IPS-15b (cell line): ENCODE results near the gene NKX6-2.
A peak's percentile ranks its signal among the peaks of the same experiment; 100 is the strongest.

Source experiments
- H3K27me3 ChIP-seq: one replicate; pipeline ENCODE4 v1.6.1; 2013; ENCODE audit warnings: low read length; ENCODE audit not compliant: control insufficient read depth, insufficient read depth
- H3K36me3 ChIP-seq: one replicate; pipeline ENCODE4 v1.6.1; 2013; ENCODE audit warnings: low read length; ENCODE audit not compliant: control insufficient read depth, insufficient read depth
- H3K4me1 ChIP-seq: one replicate; pipeline ENCODE4 v1.6.1; 2013; ENCODE audit warnings: mild to moderate bottlenecking, low read length; ENCODE audit not compliant: control insufficient read depth, insufficient read depth
- H3K4me3 ChIP-seq: one replicate; pipeline ENCODE4 v1.5.1; 2013; ENCODE audit warnings: low read depth, low read length
- H3K9ac ChIP-seq: one replicate; pipeline ENCODE4 v1.6.1; 2013; ENCODE audit warnings: low read depth, mild to moderate bottlenecking, low read length
- H3K9me3 ChIP-seq: one replicate; pipeline ENCODE4 v1.6.1; 2013; ENCODE audit warnings: mild to moderate bottlenecking, low read length; ENCODE audit not compliant: control insufficient read depth, insufficient read depth

NKX6-2 gene

GRCh38 chr10:132785723-132786475 lies at the start of gene NKX6-2:
TSS of gene NKX6-2 (minus strand) at chr10:132786147. CDS start at chr10:132785948, 199 bp downstream.
- H3K9me3 ChIP-seq = no peaks in the 10 kb centered on the region
- peaks cover 4% of the 10 kb centered on the region for H3K4me1 ChIP-seq
- H3K27me3 ChIP-seq = peaks cover 53% of the 10 kb centered on the region
- peak within 1 kb of the TSS; percentile 8 for H3K4me3 ChIP-seq
- H3K9ac ChIP-seq = no peak within 1 kb of the TSS
- H3K36me3 ChIP-seq = no peaks in the 10 kb centered on the region

DNA sequence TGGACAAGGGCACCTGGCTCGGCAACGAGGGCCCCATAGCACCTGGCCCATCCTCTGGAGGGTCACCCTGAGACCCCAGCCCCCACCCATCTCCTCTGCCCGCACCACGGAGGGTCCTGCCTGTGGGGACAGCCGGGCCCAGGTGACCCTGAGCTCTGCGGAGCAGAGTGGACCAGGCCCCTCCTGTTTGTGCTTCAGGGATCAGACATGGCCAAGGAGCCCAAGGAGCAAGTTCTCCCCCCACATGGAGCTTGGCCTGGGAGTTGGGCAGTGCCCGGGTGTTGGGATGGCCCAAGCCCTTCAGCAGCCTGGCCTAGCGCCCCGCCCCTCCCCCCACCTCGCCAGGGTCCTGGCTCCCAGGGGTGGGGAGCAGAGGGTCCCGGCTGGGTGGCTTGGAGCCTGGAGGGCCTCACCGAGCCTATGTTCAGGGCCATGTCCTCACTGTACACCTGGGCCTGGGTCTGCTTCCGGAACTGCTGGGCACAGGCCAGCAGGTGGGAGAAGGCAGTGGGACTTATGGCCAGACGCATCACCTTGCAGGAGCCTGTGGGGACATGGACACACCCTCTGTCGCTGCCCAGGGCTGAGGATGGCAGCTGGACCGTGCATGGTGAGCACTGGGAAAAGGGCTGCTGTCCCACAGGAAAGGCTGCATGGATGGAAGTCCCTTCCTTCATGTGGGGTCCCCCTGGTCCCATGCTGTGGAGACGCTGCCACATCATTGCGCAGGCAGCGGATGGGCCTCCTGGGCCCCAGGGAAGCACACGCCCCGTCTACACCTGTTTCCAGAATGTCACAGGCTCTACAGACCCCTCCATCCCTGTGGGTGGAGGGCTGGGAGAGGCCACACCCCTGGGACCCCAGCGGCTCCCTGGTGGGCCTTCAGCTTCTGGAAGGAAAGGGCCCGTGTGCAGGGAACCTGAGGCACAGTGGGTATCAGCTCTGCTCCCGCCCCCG lies 49.2 kb upstream of the NKX6-2 start:
- no peak overlapping the region for H3K4me3 ChIP-seq
- no peaks in the 10 kb centered on the region for H3K9me3 ChIP-seq
- no peaks in the 10 kb centered on the region for H3K27me3 ChIP-seq
- no peaks in the 10 kb centered on the region for H3K4me1 ChIP-seq
- no peak overlapping the region for H3K9ac ChIP-seq
- H3K36me3 ChIP-seq = no peaks in the 10 kb centered on the region

GRCh38 chr10:132834311-132834761 lies 48.4 kb upstream of the NKX6-2 start:
- H3K27me3 ChIP-seq = no peaks in the 10 kb centered on the region
- no peak overlapping the region for H3K9ac ChIP-seq
- no peak overlapping the region for H3K4me3 ChIP-seq
- no peaks in the 10 kb centered on the region for H3K4me1 ChIP-seq
- no peaks in the 10 kb centered on the region for H3K36me3 ChIP-seq
- H3K9me3 ChIP-seq = no peaks in the 10 kb centered on the region

DNA sequence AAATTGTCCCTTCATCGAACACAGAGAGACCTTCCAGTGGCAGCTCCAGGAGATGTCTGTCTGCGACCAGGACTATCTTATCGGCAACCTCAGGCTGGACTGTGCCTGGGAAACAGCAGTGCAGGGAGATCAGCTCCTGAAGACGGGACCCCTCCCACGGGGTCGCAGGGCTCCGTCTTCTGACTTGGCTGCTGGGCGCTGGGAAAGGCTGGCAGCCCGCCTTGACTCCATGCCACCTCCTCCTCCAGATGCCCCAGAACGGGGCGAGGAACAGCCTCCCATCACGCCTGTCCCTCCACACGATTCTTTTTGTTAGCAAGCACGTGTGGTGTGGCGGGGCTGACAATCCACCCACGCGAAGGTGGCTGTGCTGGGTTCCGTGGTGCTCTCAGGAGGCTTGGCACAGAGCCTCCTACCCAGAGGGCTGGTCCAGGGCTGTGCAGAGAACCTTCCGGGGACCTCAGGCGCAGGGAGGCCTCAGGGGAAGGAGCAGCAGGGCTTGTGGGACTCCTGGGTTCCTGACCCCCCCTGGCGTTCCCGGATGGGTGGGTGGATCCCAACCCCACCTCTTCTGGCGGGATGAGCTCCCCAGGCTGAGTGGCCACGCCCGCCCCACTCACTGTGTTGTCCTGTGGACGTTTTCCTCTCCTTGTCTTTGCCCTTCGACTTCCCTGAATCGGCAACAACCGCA lies 47.6 kb upstream of the NKX6-2 start:
- H3K4me1 ChIP-seq = no peaks in the 10 kb centered on the region
- H3K9ac ChIP-seq = no peak overlapping the region
- H3K27me3 ChIP-seq = no peaks in the 10 kb centered on the region
- no peak overlapping the region for H3K4me3 ChIP-seq
- no peaks in the 10 kb centered on the region for H3K36me3 ChIP-seq
- no peaks in the 10 kb centered on the region for H3K9me3 ChIP-seq

DNA sequence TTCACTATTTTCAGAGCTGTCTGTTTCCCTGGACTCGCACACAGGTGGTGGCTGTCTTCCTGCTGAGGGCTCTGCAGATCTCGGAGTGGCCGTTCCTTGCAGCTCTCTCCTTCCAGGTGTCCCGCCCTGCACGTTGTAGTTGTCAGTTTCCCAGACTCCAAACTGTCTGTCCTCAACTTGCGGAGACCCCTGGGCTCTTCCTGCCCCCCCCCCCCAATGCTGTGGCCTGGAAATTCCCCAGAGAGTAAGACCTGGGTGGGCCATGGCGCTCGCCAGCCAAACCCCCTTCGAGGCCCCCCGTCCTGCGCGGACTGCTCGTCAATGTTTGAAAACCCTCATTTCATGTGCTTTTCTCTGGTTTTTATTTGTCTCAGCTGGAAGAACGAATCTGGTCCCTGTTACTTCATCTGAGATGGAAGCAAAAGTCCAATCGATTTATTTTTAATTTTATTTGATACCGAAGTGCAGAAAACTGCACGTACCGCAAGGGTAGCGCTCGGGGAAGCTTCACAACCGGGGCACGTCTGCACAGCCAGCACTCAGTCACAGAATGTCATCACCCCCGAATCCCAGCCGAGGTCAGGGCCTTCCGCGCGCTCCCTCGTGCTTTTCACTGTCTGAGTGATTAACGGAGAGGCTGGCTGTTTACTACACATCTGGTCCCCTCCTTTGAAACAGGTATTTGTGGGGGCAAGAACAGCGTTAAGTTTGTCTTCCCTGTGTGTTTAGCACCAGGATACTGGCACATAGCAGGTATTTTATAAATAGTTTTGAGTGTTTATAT lies 46.4 kb upstream of the NKX6-2 start:
- H3K4me1 ChIP-seq = no peaks in the 10 kb centered on the region
- H3K9ac ChIP-seq = no peak overlapping the region
- H3K36me3 ChIP-seq = no peaks in the 10 kb centered on the region
- no peaks in the 10 kb centered on the region for H3K27me3 ChIP-seq
- H3K9me3 ChIP-seq = no peaks in the 10 kb centered on the region
- H3K4me3 ChIP-seq = no peak overlapping the region

GRCh38 chr10:132829403-132829802 lies 43.5 kb upstream of the NKX6-2 start:
- Histone ChIP-seq H3K9me3 (no peaks in the 10 kb centered on the region), H3K9ac (no peak overlapping the region), H3K36me3 (no peaks in the 10 kb centered on the region), H3K4me3 (no peak overlapping the region), H3K27me3 (no peaks in the 10 kb centered on the region), H3K4me1 (no peaks in the 10 kb centered on the region)

- no peaks in the 10 kb centered on the region for H3K36me3 ChIP-seq
- no peak overlapping the region for H3K9ac ChIP-seq
- no peaks in the 10 kb centered on the region for H3K4me1 ChIP-seq
- H3K27me3 ChIP-seq = no peaks in the 10 kb centered on the region
- H3K9me3 ChIP-seq = no peaks in the 10 kb centered on the region
- no peak overlapping the region for H3K4me3 ChIP-seq
These were observed 42.7 kb upstream of the NKX6-2 start for GRCh38 chr10:132828681-132829080.

DNA sequence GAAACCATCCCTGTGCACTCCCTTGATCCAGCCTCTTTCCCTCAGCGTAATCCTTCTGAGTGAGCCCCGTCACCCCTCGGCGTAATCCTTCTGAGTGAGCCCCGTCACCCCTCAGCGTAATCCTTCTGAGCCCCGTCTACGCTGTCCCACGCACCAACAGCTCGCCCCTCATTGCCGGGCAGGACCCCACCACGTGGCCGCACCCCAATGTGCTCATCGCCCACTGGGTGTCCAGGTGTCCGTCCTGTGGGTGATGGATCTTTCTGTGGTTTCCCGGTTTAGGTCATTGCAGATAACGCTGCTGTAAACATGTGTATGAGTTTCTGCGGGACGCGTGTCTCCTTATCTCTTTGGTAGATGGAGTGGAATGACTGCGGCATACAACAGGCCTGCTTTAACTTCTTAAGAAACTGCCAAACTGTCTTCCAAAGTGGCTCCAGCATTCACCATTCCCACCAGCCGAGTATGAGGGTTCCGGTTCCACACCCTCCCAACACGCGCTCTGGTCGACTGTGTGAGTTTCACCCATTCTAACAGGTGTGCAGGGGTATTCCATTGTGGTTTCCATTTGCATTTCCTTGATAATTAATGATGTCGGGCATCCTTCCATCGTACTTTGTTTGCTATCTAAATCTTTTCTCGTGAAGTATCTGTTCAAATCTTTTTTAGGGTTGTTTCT lies 42.1 kb upstream of the NKX6-2 start:
- Histone ChIP-seq H3K4me3 (no peak overlapping the region), H3K27me3 (no peaks in the 10 kb centered on the region), H3K9ac (no peak overlapping the region), H3K36me3 (no peaks in the 10 kb centered on the region), H3K4me1 (no peaks in the 10 kb centered on the region), H3K9me3 (peaks cover under 1% of the 10 kb centered on the region)

GRCh38 chr10:132827423-132827789 lies 41.5 kb upstream of the NKX6-2 start:
- H3K9me3 ChIP-seq = peaks cover 4% of the 10 kb centered on the region
- H3K4me3 ChIP-seq = no peak overlapping the region
- no peaks in the 10 kb centered on the region for H3K27me3 ChIP-seq
- H3K4me1 ChIP-seq = no peaks in the 10 kb centered on the region
- H3K36me3 ChIP-seq = no peaks in the 10 kb centered on the region
- H3K9ac ChIP-seq = no peak overlapping the region

DNA sequence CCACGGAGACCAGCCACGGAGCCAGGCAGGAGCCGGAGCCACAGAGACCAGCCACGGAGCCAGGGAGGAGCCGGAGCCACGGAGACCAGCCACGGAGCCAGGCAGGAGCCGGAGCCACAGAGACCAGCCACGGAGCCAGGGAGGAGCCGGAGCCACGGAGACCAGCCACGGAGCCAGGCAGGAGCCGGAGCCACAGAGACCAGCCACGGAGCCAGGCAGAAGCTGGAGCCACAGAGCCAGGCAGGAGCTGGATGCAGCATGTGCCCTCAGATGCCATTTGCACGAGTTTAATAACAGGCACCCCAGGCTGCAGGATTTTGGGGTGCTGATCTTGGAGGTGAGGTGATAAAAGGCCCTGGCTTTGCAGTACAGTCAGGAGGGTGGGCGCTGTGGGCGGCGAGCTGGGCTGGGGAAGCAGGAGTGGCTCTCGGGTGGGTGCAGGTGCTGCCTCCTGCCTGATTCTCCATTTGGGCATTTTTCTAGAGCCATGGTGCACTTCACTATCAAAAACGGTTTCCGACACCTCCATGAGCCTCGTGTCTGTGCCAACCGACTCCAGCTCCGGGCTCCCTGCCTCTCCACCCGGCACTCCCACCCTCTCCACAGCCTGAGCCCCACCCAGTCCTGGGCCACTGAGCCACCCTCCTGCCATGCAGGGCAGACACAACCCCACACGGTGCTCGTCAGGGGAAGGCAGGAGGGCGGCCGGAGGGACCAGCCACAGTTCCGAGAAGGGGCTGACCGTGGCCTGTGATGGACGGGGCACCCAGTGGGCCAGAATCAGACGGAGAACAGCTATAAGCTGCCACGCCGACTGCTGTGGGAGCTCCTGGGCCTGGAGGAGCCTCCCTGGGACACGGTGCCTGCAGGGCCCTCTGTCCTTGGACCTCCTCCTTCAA lies 40.8 kb upstream of the NKX6-2 start:
- H3K4me3 ChIP-seq = no peak overlapping the region
- H3K9me3 ChIP-seq = peaks cover 4% of the 10 kb centered on the region
- no peak overlapping the region for H3K9ac ChIP-seq
- H3K4me1 ChIP-seq = no peaks in the 10 kb centered on the region
- H3K36me3 ChIP-seq = no peaks in the 10 kb centered on the region
- H3K27me3 ChIP-seq = no peaks in the 10 kb centered on the region
